Activated naive CD4-positive, alpha-beta T cell treated with anti-CD3 and anti-CD28 coated beads, Interleukin-2, amount 10 ng/mL, durations not matched to agents 7 days and 5 days (primary cell): Measurements from ENCODE around the gene SCARF1.

Experiments
- CTCF ChIA-PET: fragments of 350-600 bp; sonication (Branson Sonifier 250); formaldehyde crosslinking; loops from one replicate; lab custom pipeline; 2021; ENCODE audit warnings: antibody characterized with exemption; lab: Charles Lee
- DNase-seq: peaks from one replicate; pipeline ENCODE4 v3.0.0-alpha.2; 2020
- H3K27ac Mint-ChIP-seq: one replicate; pipeline ENCODE4 v1.8.0; 2021; ENCODE audit warnings: mild to moderate bottlenecking, moderate library complexity, mixed read lengths
- H3K27me3 Mint-ChIP-seq: one replicate; pipeline ENCODE4 v1.8.0; 2021; ENCODE audit warnings: mild to moderate bottlenecking, mixed read lengths
- H3K36me3 Mint-ChIP-seq: one replicate; pipeline ENCODE4 v1.8.0; 2021; ENCODE audit warnings: mixed read lengths
- H3K4me1 Mint-ChIP-seq: one replicate; pipeline ENCODE4 v1.8.0; 2021; ENCODE audit warnings: mixed read lengths
- H3K4me3 Mint-ChIP-seq: one replicate; pipeline ENCODE4 v1.8.0; 2021; ENCODE audit warnings: mild to moderate bottlenecking, moderate library complexity, mixed read lengths
- H3K9me3 Mint-ChIP-seq: one replicate; pipeline ENCODE4 v1.8.0; 2021; ENCODE audit warnings: mixed read lengths

Gene SCARF1

DNA sequence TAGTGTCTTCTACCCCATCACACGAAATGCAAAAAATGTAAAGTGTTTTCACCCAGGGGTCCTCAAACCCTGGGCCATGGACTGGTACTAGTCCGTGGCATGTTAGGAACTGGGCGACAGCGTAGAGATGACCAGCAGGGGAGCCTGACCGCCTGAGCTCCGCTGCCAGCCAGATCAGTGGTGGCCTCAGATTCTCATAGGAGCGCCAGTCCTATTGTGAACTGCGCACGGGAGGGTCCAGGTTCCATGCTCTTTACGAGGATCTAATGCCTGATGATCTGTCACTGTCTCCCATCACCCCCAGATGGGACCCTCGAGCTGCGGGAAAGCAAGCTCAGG lies 4.5 kb downstream of the SCARF1 start:
- Mint-ChIP-seq H3K27ac (no peak overlapping the region), H3K36me3 (no peaks in the 10 kb centered on the region), H3K4me3 (no peak overlapping the region), H3K9me3 (no peaks in the 10 kb centered on the region), H3K4me1 (peaks cover 25% of the 10 kb centered on the region), H3K27me3 (peaks cover 23% of the 10 kb centered on the region)
- DNase-seq: no peak
- CTCF ChIA-PET: no interaction called here

DNA sequence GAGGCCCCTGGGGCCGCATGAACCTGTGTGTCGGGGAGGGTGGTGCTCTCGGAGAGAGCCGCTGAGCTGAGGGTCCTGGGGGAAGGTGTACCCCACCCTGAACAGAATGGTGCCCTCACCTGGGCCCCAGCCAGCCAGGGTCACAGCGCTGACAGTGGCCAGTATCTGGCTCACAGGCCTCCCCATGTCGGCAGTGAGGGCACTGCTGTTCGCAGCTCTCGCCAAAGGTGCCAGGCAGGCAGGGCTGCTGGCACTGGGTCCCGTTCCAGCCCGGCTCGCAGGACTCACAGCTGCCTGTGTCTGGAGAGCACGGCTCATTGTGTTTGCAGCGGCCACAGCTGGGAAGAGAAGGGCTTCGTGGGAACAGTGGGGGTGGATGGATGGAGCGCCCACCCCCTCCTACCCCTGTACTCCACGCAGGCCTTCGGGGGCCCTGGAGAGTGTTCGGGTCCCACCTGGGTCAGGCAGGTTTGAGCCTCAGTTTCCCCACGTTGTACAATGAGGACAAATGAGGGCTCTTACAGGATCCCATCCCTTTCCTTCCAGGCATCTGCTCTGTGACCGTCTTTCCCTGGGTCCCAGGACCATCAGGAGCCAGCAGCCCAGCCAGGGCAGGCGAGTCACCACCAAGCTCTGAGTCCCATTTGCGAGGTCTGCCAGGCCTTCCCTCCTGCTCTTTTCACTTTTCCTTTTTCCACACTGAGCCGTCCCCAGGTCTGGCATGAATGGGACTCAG lies 5.0 kb downstream of the SCARF1 start:
- peaks cover 19% of the 10 kb centered on the region for H3K4me1 Mint-ChIP-seq
- peaks cover 17% of the 10 kb centered on the region for H3K27me3 Mint-ChIP-seq
- CTCF ChIA-PET: interaction anchor here (1.5 kb wide), 1 partner anchor 10 kb away, joined by 5 read pairs; no protein-coding TSS in a partner anchor
- DNase-seq: no peak
- no peaks in the 10 kb centered on the region for H3K36me3 Mint-ChIP-seq
- H3K9me3 Mint-ChIP-seq: no peaks in the 10 kb centered on the region
- H3K4me3 Mint-ChIP-seq: no peak overlapping the region
- H3K27ac Mint-ChIP-seq: no peak overlapping the region

DNA sequence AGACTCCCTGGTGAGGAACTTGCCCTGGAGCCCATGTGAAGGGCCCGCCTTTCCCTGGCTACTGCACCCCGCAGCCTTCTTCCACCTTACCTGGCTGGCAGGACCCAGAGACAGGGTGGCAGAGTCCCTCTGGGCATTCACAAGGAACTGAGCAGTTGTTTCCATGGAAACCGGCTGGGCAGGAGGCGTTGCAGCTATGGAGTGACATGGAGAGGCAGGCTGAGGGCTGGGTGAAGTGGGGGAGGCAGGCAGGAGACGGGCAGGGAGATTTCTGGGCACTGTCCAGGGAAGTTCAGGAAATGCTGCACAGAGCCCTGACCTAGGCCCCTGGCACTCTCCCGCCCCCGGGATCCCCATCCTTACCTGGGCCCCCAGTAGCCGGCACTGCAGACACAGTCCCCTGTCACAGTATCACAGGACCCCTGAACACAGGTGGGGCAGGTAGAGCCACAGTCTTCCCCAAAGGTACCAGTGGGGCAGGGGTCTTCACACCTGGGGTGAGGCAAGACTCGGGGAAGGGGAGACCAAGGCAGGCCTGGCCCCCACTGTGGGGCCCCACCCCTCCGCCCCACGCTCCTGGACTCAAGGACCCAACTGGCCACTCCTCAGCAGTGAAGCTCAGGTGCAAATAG lies 5.9 kb downstream of the SCARF1 start:
- peaks cover 9% of the 10 kb centered on the region for H3K27me3 Mint-ChIP-seq
- no peaks in the 10 kb centered on the region for H3K36me3 Mint-ChIP-seq
- H3K9me3 Mint-ChIP-seq: no peaks in the 10 kb centered on the region
- H3K4me1 Mint-ChIP-seq: peaks cover 11% of the 10 kb centered on the region
- no peak for DNase-seq
- H3K4me3 Mint-ChIP-seq: no peak overlapping the region
- H3K27ac Mint-ChIP-seq: no peak overlapping the region
- CTCF ChIA-PET: interaction anchor here (0.7 to 1.5 kb wide), 2 partner anchors 9 to 275 kb away, joined by 3 to 5 read pairs; no protein-coding TSS in a partner anchor

DNA sequence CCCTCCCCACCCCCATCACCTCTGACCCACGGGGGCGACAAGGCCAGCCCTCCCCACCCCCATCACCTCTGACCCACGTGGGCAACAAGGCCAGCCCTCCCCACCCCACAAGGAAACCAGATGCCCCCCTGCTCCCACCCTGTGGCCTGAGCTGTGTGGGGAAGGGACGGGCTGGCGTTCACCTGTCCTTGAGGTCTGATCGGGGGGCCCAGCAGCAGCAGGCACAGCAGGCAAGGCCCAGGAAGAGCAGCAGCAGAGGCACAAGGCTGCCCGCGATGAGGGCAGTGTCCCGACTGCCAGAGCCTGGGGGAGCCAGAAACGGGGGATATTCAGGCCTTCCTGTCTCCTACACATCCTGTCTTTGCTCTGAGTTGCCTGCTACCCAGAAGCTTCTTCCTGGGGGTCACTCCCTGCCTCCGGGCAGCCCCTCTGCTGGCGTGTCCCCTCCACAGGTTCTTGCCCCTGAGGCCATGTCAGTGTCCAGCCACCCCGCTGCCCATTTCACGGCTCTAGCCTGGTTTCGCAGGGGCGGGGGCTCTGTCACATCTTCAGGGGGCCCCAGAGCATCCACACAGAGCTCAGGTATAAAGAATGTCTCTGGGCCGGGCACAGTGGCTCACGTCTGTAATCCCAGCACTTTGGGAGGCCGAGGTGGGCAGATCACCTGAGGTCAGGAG lies 6.8 kb downstream of the SCARF1 start:
- Mint-ChIP-seq H3K4me1 (peaks cover 3% of the 10 kb centered on the region), H3K4me3 (no peak overlapping the region), H3K36me3 (no peaks in the 10 kb centered on the region), H3K27ac (no peak overlapping the region), H3K9me3 (no peaks in the 10 kb centered on the region), H3K27me3 (no peaks in the 10 kb centered on the region)
- DNase-seq: no peak
- CTCF ChIA-PET: interaction anchor here (0.7 to 1.3 kb wide), 2 partner anchors 9 to 274 kb away, joined by 3 read pairs; no protein-coding TSS in a partner anchor

DNA sequence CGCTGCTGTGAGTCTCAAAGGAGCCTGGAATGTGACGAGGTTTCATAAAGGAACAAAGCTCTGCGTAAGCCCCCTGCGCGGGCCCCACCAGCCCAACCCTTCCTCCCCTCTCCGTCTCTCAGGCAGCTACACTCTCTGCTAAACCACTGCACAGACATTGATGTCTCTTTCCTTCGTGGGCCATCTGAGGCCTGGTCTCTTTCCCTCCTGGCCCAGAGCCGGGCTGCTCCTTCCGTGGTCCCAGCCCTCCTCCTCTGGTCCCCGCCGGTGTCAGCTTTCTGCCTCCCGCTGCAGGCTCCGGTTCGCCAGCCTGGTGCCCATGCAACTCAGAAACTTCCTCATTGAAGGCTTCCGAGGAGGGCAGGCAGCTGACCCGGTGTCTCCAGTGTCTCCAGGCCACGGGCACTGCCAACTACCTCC lies 7.4 kb downstream of the SCARF1 start:
- no peak overlapping the region for H3K4me3 Mint-ChIP-seq
- H3K4me1 Mint-ChIP-seq: peaks cover 3% of the 10 kb centered on the region
- CTCF ChIA-PET: interaction anchor here (1.3 kb wide), 1 partner anchor 9 kb away, joined by 3 read pairs; no protein-coding TSS in a partner anchor

DNA sequence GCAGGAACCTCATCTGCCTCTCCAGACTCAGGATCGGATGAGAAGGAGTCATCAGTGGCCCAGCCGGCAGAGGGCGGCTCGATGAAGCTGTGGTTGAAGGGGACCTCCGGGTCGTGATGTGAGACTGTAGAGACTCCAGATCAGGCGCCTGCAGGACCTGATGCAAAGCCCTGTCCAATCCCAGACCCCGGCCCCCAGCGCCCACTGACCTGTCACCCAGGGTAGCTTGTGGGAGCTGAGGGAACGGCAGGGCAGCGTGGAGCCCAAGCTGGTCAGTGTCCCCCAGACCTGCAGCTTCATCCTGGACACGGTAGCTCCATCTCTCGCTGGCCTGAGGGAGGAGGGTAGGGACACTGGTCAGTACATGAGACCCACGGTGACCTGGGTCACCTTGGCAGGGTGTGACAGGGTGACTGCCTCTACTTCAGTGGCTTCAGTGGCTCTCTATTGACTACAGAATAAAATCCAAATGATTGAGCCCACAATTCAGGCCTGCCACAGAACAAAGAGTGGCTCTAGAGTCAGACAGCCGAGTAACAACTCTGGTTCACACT lies 8.7 kb downstream of the SCARF1 start:
- Mint-ChIP-seq H3K27me3 (peaks cover 13% of the 10 kb centered on the region), H3K4me1 (no peaks in the 10 kb centered on the region), H3K36me3 (no peaks in the 10 kb centered on the region), H3K27ac (no peak overlapping the region), H3K4me3 (no peak overlapping the region), H3K9me3 (no peaks in the 10 kb centered on the region)
- CTCF ChIA-PET: interaction anchor here (0.6 kb wide), 1 partner anchor 272 kb away, joined by 3 read pairs; no protein-coding TSS in a partner anchor
- no peak for DNase-seq

More for the DNA sequence above, 7.4 kb downstream of the SCARF1 start:
- Mint-ChIP-seq H3K36me3 (no peaks in the 10 kb centered on the region), H3K27ac (no peak overlapping the region), H3K9me3 (no peaks in the 10 kb centered on the region), H3K27me3 (peaks cover 3% of the 10 kb centered on the region)
- DNase-seq: no peak

DNA sequence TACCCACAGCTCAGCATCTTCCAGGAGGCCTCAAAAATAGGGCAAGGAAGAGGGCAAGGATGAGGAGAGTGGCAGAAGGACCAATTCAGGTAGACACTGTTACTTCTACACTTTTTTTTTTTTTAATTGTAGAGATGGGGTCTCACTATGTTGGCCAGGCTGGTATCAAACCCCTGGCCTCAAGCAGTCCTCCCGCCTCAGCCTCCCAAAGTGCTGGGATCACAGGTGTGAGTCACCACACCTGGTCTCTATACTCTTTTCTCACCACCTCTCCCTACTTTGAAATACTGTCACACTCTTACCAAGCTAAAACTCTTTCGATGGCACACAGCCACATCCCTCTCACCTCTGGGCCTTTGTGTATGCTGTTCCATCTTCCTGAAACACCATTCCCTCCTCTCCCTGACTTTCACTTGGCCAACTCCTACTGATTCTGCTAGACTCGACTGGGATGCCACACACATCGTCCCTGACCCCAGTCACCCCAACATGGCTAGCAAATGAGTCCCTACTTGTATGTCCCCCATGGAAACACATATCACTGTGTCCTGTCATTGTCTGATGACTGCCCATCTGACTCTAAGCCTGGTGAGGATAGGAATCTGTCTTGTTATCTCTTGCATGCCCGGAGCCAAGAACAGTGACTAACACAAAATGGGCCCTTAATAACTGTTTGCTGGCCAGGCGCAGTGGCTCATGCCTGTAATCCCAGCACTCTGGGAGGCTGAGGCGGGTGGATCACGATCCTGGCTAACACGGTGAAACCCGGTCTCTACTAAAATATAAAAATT lies 9.7 kb downstream of the SCARF1 start:
- H3K4me3 Mint-ChIP-seq: no peak overlapping the region
- H3K9me3 Mint-ChIP-seq: no peaks in the 10 kb centered on the region
- H3K4me1 Mint-ChIP-seq: no peaks in the 10 kb centered on the region
- no peaks in the 10 kb centered on the region for H3K36me3 Mint-ChIP-seq
- H3K27me3 Mint-ChIP-seq: peaks cover 23% of the 10 kb centered on the region
- H3K27ac Mint-ChIP-seq: no peak overlapping the region
- DNase-seq: no peak
- CTCF ChIA-PET: no interaction called here

DNA sequence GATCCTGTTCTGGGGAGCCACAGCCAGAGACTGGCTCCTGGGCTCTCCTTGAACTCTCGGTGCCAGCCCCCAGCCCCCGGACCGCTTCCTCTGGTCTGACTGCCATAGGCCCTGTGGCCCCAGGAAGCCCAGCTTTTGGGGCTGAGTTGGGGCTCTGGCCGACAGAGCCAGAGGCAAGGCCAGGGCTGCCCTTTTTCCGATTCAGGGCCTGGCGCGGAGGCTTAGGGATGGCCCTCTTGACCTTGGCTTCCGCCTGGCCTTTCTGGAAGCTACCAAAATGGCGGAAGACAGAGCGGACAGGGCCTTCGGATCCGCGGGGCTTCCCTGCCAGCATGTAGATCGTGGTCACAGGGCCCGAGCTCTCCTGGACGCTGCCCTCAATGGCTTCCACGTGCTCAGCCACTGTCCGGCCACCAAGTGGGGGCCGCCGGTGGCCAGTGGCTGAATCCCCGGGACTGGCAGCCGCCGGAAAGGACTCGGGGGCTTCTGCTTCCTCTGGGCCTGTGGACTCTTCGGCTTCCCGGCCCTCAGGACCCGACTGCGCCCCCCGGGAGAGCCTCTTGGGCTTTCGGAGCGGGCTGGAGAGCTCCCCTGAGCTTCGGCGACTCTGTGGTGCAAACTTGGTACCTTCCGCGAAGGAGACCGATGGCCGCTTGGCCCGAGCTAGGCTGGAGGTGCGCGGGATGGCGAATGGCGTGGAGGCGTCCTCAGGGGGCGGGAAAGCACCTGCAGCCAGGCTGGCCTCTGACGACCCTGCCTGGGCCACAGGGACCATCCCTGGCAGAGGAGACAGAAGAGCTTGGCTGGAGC lies 10.5 kb downstream of the SCARF1 start:
- CTCF ChIA-PET: no interaction called here
- Mint-ChIP-seq H3K27me3 (peaks cover 31% of the 10 kb centered on the region), H3K9me3 (no peaks in the 10 kb centered on the region), H3K36me3 (no peaks in the 10 kb centered on the region), H3K4me1 (peaks cover 4% of the 10 kb centered on the region), H3K27ac (no peak overlapping the region), H3K4me3 (no peak overlapping the region)
- no peak for DNase-seq

DNA sequence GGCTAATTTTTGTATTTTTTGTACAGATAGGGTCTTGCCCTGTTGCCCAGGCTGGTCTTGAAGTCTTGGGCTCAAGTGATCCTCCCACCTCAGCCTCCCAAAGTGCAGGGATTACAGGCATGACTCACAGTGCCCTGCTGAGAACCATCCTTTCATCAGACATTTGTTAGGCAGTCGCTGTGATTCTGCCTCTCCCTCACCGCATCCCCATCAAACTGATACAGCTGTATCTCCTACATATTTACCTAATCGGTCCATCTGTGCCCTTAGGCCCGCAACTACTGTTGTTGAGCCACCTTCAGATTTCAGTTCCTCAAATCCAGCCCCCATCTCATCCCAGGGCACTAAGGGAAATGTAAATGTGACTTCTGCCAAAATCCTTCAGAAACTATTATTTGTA lies 14.9 kb downstream of the SCARF1 start:
- H3K9me3 Mint-ChIP-seq: no peaks in the 10 kb centered on the region
- H3K27ac Mint-ChIP-seq: no peak overlapping the region
- no peak for DNase-seq
- H3K4me1 Mint-ChIP-seq: peaks cover 26% of the 10 kb centered on the region
- H3K4me3 Mint-ChIP-seq: peak overlapping the region; percentile 69
- H3K36me3 Mint-ChIP-seq: no peaks in the 10 kb centered on the region
- CTCF ChIA-PET: interaction anchor here (0.6 to 3.7 kb wide), 14 partner anchors 9 to 433 kb away, joined by 3 to 42 read pairs (median 4); partner anchors contain the start of genes INPP5K, PITPNA and RILP
- H3K27me3 Mint-ChIP-seq: peaks cover 72% of the 10 kb centered on the region

DNA sequence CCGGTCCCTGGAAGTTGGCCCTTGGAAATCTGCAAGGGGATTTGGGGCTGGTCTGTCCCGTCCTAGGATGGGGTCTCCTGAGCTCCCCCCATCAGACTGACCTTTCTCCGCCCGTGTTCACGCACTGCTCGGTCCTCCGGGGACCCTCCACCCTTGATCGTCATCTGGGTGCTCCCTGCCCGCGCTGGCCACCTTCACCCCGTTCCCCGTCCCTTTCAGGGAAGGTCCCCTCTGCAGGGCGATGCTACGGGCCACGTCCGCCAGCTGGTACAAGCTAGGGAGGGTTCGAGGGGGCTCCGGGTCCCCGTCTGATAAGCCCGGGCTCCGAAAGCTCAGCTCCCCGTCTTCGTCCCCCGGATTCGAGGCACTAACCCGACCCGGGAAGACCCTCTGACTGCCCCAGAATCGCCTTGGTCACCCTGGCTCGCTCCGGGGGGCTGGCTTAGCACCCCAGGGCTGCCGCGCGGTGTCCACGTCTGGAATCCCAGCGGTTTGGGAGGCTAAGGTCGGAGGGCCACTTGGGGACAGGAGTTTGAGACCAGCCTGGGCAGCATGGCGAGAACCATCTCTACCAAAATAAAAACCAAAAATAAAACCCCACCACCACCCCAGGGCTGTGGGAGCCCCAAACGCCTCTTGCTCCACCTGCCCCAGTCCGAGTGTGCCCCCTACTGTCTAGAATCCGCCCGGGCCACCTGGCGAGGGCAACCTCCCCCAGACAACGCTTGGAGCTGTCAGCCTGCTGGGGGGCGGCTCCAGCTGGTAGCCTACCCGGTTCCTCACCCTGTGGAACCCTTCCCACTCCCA lies 15.8 kb downstream of the SCARF1 start:
- Mint-ChIP-seq H3K9me3 (no peaks in the 10 kb centered on the region), H3K4me1 (peaks cover 26% of the 10 kb centered on the region), H3K4me3 (peak overlapping the region; percentile 69), H3K27ac (no peak overlapping the region), H3K27me3 (peaks cover 82% of the 10 kb centered on the region), H3K36me3 (no peaks in the 10 kb centered on the region)
- peak; percentile 86 for DNase-seq
- CTCF ChIA-PET: interaction anchor here (0.6 to 3.7 kb wide), 17 partner anchors 8 to 432 kb away, joined by 3 to 42 read pairs (median 4); partner anchors contain the start of genes INPP5K, PITPNA and RILP

DNA sequence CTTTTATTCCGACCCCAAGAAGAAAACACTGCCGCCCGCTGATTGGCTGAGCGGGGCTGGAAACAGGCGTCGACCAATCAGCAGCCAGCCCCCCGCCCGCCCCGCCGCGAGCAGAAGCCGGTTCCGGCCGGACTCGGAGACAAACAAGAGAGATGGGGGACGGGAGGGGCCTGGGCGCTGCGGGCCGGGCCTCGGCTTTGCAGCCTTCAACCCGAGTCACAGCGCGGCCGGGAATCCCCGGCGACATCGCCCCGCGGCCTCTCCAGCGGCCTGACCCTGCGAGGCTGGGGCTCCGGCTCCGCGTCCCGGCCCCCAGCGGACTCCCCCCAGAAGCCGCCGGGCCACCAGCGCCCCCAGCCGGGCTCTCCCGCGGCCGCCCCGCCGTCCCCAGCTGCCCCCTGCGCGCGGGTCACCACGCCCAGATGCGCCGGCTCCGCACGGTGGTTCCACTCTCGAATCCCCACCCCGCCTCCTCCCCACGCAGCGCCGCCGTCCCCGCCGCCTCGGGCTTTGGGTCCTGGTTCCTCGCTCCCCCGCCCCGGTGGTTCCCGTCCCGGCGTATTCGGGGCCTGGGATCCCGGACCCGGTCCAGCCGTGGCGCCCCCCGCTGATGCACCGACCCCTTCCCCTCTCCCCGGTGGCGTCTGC lies 16.6 kb downstream of the SCARF1 start:
- no peaks in the 10 kb centered on the region for H3K36me3 Mint-ChIP-seq
- peak overlapping the region; percentile 80 for H3K27ac Mint-ChIP-seq
- peaks cover 89% of the 10 kb centered on the region for H3K27me3 Mint-ChIP-seq
- peaks cover 26% of the 10 kb centered on the region for H3K4me1 Mint-ChIP-seq
- peak; percentile 93 for DNase-seq
- H3K4me3 Mint-ChIP-seq: peak overlapping the region; percentile 82
- H3K9me3 Mint-ChIP-seq: no peaks in the 10 kb centered on the region
- CTCF ChIA-PET: interaction anchor here (0.7 to 3.7 kb wide), 9 partner anchors 9 to 266 kb away, joined by 3 to 42 read pairs (median 4); partner anchors contain the start of genes INPP5K and RILP
